EH (cell line): ENCODE results near the gene COL21A1.
"Not testable (repeated sequence)": the region's sequence is repeated elsewhere in the genome, so short reads cannot be mapped to it uniquely, and the experiment has no call there.

ENCODE experiments used
- DNase-seq: peaks from one replicate; pipeline ENCODE4 v3.0.0-alpha.2; 2015; ENCODE audit warnings: low read depth

The COL21A1 gene

GRCh38 chr6:56246881-56247653, at the start of gene COL21A1:
Gene COL21A1 (minus strand): TSS chr6:56247580. CDS start chr6:56182618, 64,962 bp downstream.
- DNase-seq, result no peak

DNA sequence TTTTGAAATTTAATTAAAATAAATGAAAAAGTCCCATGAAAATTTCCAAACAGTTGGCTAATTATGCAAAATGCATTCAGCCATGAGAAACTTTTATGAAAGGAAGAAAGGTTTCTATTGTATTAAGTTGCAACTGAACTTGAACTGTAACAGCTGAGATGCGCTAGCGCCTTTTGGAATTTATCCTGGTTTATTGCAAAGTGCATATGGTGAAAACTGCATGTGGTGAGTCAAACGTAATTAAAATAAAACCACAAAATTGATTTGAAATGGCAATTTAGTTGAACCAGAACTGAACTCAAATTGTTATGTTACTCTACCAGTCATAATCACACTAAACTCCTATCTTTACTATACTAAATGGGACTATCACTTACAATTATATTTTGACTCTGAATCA, 46.4 kb upstream of the COL21A1 start:
- DNase-seq, result no peak

- peak; percentile 54 for DNase-seq
Observed at GRCh38 chr6:56292505-56293181, 45.3 kb upstream of the COL21A1 start.

GRCh38 chr6:56291302-56291917, 44.0 kb upstream of the COL21A1 start:
- no peak for DNase-seq

DNA sequence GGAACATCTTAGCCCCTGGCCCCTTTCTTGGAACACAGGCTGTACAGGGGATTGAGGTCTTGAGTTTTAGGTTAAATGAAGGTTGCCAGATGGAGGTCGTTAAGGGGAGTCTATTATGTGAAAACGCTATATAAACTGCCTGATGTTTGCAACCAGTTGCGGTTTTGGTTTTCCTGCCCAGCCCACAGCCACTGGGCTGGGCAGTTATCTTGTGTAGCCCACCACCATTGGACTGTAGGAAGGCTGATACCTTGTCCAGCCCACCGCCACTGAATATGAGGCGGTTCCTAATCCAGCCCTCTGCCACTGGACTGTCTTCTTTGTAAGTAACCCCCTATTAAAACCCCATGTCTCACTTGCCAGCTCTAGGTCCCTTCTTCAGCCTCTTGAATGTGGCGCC, 42.3 kb upstream of the COL21A1 start:
- DNase-seq, result no peak

- no peak for DNase-seq
Observed at GRCh38 chr6:56288347-56288746, 41.0 kb upstream of the COL21A1 start.

DNA sequence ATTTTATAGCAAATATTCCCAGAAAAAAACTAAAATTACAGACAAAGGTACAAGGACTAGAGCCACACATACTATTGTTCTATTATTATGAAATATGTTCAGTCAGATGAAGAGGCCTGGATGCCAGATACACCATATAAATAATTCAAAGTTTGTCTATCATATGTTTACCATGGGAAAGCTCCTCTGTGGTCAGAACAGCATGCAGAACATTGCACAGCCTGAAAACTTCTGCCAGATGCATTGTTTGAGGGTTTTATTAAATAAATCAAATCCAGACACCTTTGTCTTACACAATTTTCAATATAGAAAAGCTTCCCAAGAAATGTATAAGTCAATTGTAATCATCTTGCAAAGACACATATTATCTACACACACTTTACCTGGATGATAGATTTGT, 35.0 kb upstream of the COL21A1 start:
- DNase-seq, result no peak

- DNase-seq, result no peak
Observed at GRCh38 chr6:56280126-56280525, 32.7 kb upstream of the COL21A1 start.

DNA sequence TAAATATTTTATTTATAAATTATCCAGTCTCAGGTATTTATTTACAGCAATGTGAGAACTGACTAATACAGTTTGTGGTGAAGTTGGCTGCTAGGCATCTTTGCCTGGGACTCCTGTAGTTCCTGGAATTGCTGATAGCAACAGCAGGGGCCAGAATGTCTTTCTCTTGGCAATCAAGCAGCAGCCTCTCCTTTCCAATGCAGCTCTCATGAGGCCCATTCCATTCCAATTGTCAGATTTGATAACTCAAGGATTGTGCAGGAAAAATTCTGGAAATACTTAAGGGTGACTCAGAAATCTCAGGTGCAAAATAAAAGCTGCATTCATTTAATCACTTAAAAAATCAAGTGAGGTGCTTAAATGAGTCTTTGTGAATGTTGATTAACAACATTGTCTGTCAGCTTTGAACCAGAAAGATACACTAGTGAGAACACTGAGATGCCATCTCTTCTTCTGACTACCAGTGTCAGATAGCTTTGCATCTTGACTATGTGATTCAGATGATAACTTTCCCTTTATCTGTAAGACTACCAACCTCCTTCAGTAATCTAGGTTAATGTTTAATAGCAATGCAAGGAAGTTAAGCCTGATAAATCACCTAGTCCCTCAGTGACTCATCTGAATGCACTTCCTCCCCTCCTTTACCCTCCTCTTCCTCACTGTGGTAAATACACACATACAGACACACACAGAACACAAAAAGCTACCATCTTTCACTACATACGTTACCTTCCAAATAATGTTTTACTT, 32.1 kb upstream of the COL21A1 start:
- DNase-seq, result no peak

- DNase-seq, result no peak
Observed at GRCh38 chr6:56278171-56278591, 30.8 kb upstream of the COL21A1 start.

- no peak for DNase-seq
Observed at GRCh38 chr6:56270812-56271441, 23.5 kb upstream of the COL21A1 start.

DNA sequence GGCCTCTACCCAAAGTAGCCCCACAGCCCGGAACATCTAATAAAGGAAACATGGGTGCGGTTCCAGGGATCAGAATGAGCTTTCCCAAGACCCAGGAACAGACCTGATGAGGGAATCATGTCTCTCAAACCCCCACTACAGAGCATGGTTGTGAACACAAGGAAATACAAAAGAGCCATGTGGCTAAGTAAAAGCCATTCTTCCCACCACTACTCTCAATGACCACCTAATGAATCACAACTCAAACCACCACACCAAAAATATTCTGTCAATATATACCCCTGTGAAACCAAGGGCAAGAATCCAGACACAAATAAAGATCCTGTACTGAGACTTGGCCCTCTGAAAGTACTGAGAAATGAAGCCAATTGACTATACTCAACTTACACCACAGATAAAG, 20.9 kb upstream of the COL21A1 start:
- no peak for DNase-seq

DNA sequence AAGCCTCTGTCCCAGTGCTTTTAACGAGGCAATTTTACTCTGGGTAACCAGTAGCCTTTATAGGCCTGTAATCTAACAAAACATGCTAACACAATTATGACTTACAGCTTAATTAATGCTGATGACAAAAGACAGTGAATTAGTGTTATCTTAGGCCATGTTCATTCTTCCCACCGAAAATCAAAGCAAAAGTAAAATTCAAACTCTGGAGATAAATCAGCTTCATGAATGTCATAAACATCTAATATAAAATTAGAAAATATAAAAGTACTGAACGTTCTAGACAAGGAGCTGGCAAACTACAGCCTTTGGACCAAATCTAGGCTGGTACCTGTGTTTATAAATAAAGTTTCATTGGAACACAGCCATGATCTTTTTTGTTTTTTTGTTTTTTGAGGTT, 18.6 kb upstream of the COL21A1 start:
- no peak for DNase-seq

GRCh38 chr6:56263596-56264315, 16.4 kb upstream of the COL21A1 start:
- no peak for DNase-seq

- not testable (repeated sequence) for DNase-seq
Observed at GRCh38 chr6:56260593-56260992, 13.2 kb upstream of the COL21A1 start.

DNA sequence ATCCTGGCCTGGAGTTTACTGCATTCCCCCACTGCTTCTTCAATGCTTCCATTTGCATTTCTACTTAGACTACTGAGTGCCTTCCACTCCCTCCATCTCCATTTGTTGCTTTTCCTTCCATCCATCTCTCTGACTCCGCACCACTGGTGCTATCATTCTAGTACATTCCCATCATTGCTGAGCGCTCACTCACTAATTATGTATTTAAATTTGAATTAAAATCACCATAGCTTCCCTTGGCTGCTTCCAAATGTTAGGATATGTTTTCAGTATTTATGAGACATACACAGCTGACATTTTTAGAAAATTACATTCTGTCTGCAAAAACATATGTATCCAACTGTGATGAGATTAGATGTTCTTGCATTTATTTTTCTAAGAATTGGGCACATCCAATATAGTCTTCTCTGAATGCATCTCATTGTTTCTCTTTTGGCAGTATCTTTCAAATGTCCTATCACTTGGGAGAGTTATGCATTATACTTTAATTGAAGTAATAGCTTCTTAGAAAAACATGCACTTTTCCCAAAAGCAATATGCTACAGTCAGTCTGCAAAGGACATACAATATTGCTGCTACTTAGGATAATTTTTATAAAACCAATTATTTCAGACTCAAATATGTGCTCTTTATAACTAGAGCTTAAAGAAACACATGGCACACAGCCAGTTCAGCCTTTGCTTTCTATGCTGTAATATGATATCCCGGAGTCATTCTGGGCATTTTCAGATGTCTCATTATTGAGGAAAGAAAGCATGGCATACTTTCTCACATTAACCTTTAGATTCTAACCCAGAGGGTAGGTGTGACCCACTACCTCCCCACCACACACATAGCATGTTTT, 12.1 kb upstream of the COL21A1 start:
- DNase-seq, result peak; percentile 33

- DNase-seq, result no peak
Observed at GRCh38 chr6:56255349-56255748, 8.0 kb upstream of the COL21A1 start.

- no peak for DNase-seq
Observed at GRCh38 chr6:56250266-56250665, 2.9 kb upstream of the COL21A1 start.

- no peak for DNase-seq
Observed at GRCh38 chr6:56247654-56248122, 308 bp upstream of the COL21A1 start.

DNA sequence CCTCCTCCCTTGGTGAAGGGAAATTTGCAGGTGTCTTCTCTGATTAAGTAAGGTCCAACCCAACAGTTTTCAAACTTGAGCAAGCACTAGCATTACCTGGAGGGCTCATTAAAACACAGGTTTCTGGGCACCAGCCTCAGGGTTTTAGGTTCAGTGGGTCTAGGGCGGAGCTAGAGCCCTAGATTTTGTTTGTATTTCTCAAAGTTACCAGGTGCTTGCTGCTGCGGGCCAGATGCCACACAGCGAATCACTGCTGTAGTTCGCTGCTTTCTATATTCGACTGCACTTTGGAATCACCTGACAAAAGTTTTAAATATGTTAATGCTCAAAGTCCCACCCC, 869 bp downstream of the COL21A1 start:
- no peak for DNase-seq
